Ishikawa (cell line): ENCODE measurements around the gene BIN1.

Experiments used
- EGR1 ChIP-seq: IDR thresholded peaks from 2 replicates; pipeline ENCODE4 v1.6.1; 2012
- EP300 ChIP-seq: IDR thresholded peaks from 2 replicates; pipeline ENCODE4 v1.6.1; 2012; ENCODE audit warnings: borderline replicate concordance
- FOXM1 ChIP-seq: IDR thresholded peaks from 2 replicates; pipeline ENCODE4 v1.6.1; 2012; ENCODE audit warnings: low read depth, borderline replicate concordance
- RAD21 ChIP-seq: IDR thresholded peaks from 2 replicates; pipeline ENCODE4 v1.6.1; 2012; ENCODE audit warnings: low read depth
- TCF12 ChIP-seq: IDR thresholded peaks from 2 replicates; pipeline ENCODE4 v1.6.1; 2012; ENCODE audit warnings: low read depth
- TEAD4 ChIP-seq: IDR thresholded peaks from 2 replicates; pipeline ENCODE4 v1.6.1; 2012
- YY1 ChIP-seq: IDR thresholded peaks from 2 replicates; pipeline ENCODE4 v1.6.1; 2012; ENCODE audit warnings: low read depth
- ZBTB7A ChIP-seq: IDR thresholded peaks from 2 replicates; pipeline ENCODE4 v1.6.1; 2012; ENCODE audit warnings: low read depth
- TF ChIP-seq, protein P1 (sequence below): IDR thresholded peaks from 2 replicates; pipeline ENCODE4 v1.6.1; 2012; ENCODE audit warnings: low read depth, mild to moderate bottlenecking
- TF ChIP-seq, protein P2 (sequence below): IDR thresholded peaks from 2 replicates; pipeline ENCODE4 v1.6.1; 2012

DNA sequence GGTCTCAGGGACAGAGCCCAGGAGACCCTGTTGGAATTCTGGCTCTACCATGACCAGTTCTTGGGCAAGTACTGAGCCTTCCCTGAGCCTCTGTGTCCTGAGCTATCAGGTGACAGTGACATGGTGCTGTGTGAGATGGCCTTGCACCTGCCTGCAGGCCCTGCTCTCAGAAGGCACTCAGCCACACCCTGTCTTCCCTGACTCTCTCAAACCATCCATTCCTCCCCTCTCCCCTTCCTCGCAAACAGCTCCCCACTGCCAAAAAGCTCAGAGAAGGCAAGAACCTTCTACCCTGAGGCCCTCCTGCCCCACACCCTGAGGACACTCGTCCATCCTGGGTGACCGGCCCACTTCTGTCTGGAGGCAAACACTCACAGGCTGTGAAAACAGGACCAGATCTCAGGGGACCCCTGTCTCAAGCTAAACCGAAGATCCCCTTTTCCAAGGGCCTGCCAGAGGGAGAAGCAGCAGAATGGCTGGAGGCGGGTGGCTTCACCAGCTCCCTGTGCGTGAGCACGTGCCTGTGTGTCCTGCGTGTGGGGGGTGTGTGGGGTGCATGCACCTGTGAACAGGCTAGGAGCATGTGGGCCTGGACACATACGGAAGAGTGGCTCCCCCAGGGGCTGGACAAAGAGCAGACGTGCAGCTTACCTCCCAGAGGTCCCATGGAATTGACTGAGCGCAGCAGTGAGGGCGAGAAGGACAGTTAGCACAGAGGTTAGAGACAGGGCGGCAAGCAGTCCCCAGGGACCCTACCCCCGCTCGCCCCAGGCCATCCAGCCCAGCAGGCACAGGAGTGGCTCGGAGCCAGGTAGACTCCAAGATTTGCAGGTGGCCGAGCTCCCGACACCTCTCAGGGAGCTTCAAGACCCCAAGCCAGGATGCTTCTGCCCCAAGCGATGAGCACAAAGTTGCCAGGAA lies 53.9 kb downstream of the BIN1 start:
- TF ChIP-seq FOXM1 (no peak), YY1 (no peak), EP300 (no peak), ZBTB7A (no peak), RAD21 (no peak), TEAD4 (no peak), EGR1 (no peak), TCF12 (no peak)
- TF ChIP-seq, protein P1, sequence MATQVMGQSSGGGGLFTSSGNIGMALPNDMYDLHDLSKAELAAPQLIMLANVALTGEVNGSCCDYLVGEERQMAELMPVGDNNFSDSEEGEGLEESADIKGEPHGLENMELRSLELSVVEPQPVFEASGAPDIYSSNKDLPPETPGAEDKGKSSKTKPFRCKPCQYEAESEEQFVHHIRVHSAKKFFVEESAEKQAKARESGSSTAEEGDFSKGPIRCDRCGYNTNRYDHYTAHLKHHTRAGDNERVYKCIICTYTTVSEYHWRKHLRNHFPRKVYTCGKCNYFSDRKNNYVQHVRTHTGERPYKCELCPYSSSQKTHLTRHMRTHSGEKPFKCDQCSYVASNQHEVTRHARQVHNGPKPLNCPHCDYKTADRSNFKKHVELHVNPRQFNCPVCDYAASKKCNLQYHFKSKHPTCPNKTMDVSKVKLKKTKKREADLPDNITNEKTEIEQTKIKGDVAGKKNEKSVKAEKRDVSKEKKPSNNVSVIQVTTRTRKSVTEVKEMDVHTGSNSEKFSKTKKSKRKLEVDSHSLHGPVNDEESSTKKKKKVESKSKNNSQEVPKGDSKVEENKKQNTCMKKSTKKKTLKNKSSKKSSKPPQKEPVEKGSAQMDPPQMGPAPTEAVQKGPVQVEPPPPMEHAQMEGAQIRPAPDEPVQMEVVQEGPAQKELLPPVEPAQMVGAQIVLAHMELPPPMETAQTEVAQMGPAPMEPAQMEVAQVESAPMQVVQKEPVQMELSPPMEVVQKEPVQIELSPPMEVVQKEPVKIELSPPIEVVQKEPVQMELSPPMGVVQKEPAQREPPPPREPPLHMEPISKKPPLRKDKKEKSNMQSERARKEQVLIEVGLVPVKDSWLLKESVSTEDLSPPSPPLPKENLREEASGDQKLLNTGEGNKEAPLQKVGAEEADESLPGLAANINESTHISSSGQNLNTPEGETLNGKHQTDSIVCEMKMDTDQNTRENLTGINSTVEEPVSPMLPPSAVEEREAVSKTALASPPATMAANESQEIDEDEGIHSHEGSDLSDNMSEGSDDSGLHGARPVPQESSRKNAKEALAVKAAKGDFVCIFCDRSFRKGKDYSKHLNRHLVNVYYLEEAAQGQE = no peak
- TF ChIP-seq, protein P2, sequence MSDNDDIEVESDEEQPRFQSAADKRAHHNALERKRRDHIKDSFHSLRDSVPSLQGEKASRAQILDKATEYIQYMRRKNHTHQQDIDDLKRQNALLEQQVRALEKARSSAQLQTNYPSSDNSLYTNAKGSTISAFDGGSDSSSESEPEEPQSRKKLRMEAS = no peak
